GM19452 (cell line): Measurements from ENCODE around the gene RGP1.

ENCODE experiments used
- ATAC-seq: cut with Tn5 transposase; IDR thresholded peaks from one replicate; pipeline ENCODE4 v1.9.1; 2021; ENCODE audit not compliant: unreplicated experiment

RGP1 gene

GRCh38 chr9:35801328-35802128 lies 52.4 kb downstream of the RGP1 start:
- no peak for ATAC-seq

GRCh38 chr9:35806101-35806500 lies 57.0 kb downstream of the RGP1 start:
- ATAC-seq, result no peak
